Loucy (cell line): ENCODE data around the gene AARS1.

ENCODE experiments used
- CTCF ChIP-seq: fragments of 200-600 bp; sonication (generic); conservative IDR thresholded peaks from 2 replicates; pipeline ENCODE4 v1.5.1; 2014; ENCODE audit warnings: mild to moderate bottlenecking, antibody characterized with exemption, low read length
- EZH2phosphoT487 ChIP-seq: fragments of 200-600 bp; IDR thresholded peaks from 2 replicates; pipeline ENCODE4 v1.6.1; 2018; ENCODE audit warnings: antibody characterized with exemption, mild to moderate bottlenecking, moderate library complexity, borderline replicate concordance

GRCh38 chr16:70258946-70259345 lies 30.4 kb downstream of the AARS1 start:
- TF ChIP-seq CTCF, result no peak
- no peak for TF ChIP-seq EZH2phosphoT487
